Measurements from ENCODE around the gene KRT13. TPM values are rescaled to one million over a fixed set of nuclear protein-coding genes. Genes with fewer than 3 reads are reported as not detected.

The KRT13 gene
- total and polyA plus RNA-seq, 2 donors (not counting 3 experiments of a cell fraction or from before 2014, with no cell fraction given) = not detected

DNA sequence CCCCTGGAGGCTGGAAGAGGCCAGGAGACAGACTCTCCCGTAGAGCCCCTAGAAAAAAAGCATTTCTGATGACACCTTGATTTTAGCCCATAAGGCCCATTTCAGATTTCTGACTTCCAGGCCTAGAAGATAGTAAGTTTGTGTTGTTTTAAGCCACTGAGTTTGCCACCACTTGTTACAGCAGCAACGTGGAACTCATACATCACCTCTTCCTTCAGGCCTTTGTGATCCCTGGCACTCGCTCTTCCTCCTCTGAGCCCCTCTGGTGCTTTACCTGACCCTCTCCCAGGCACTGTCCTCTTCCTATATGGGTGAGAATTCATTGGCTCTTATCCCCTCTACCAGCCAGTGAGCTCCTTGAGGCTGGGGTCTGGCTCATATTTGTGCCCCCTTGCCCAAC is 41.4 kb upstream of the KRT13 start:
- no peak for FAIRE-seq
- Histone ChIP-seq H3K4me3 (replicated peaks in 1 of 3; ENCODE audit: insufficient read depth in 1 of 3, low read depth in 1 of 3, low read length in 3 of 3) (no peak overlapping the region), H3K36me3 (ENCODE audit: control insufficient read depth in 2 of 2, extremely low read depth in 1 of 2, insufficient read depth in 2 of 2, low read length in 2 of 2) (no peaks in the 10 kb centered on the region), H3K4me2 (ENCODE audit: insufficient read depth, low read length) (no peak overlapping the region), H3K4me1 (ENCODE audit: control insufficient read depth, extremely low read depth, insufficient read depth, low read length) (peaks cover 19% of the 10 kb centered on the region), H3K9ac (replicated peaks; ENCODE audit: extremely low read depth, insufficient read depth, low read length) (no peak overlapping the region), H2AFZ (ENCODE audit: low read depth, low read length) (no peak overlapping the region), H3K79me2 (ENCODE audit: control insufficient read depth, insufficient read depth, low read length) (no peaks in the 10 kb centered on the region), H3K27me3 (ENCODE audit: control insufficient read depth in 2 of 2, insufficient read depth in 2 of 2, low read length in 2 of 2) (no peaks in the 10 kb centered on the region), H3K9me3 (replicated peaks; ENCODE audit: control insufficient read depth, insufficient read depth, low read length) (no peaks in the 10 kb centered on the region), H3K9me1 (replicated peaks; ENCODE audit: control insufficient read depth, extremely low read depth, insufficient read depth, low read length) (no peaks in the 10 kb centered on the region), H3K27ac (ENCODE audit: insufficient read depth, low read depth, low read length) (no peak overlapping the region), H4K20me1 (replicated peaks; ENCODE audit: control insufficient read depth, extremely low read depth, insufficient read depth, low read length) (no peaks in the 10 kb centered on the region)
- DNase-seq (ENCODE audit: low read depth, low spot score) = no peak
- CTCF ChIA-PET = interaction anchor here (1.3 to 9.2 kb wide), 3 partner anchors 14 to 692 kb away, joined by 4 to 369 read pairs (median 25); no protein-coding TSS in a partner anchor
- dilution Hi-C loops (cut with MboI; ENCODE audit: extremely low pct_ligation_motif_present, low sequenced_read_pairs) = no loop called here
- TF ChIP-seq MYC (IDR thresholded peaks at IDR 0.05; ENCODE audit: low read depth, low read length) (no peak), POLR2AphosphoS5 (IDR thresholded peaks at IDR 0.05; ENCODE audit: insufficient read depth, low read depth, low read length) (no peak), GATA2 (IDR thresholded peaks at IDR 0.05; ENCODE audit: insufficient read depth, insufficient read length, low read depth, low read length) (no peak), POLR2A (IDR thresholded peaks at IDR 0.05; ENCODE audit: low read depth, low read length) (no peak), JUN (IDR thresholded peaks at IDR 0.05; ENCODE audit: borderline replicate concordance, insufficient read depth, insufficient read length, low read depth) (no peak), FOS (IDR thresholded peaks at IDR 0.05; ENCODE audit: borderline replicate concordance, insufficient read depth, low read length) (no peak), EZH2 (IDR thresholded peaks at IDR 0.05; ENCODE audit: borderline replicate concordance, low read depth, low read length, severe bottlenecking) (no peak)
- TF ChIP-seq, protein P1, sequence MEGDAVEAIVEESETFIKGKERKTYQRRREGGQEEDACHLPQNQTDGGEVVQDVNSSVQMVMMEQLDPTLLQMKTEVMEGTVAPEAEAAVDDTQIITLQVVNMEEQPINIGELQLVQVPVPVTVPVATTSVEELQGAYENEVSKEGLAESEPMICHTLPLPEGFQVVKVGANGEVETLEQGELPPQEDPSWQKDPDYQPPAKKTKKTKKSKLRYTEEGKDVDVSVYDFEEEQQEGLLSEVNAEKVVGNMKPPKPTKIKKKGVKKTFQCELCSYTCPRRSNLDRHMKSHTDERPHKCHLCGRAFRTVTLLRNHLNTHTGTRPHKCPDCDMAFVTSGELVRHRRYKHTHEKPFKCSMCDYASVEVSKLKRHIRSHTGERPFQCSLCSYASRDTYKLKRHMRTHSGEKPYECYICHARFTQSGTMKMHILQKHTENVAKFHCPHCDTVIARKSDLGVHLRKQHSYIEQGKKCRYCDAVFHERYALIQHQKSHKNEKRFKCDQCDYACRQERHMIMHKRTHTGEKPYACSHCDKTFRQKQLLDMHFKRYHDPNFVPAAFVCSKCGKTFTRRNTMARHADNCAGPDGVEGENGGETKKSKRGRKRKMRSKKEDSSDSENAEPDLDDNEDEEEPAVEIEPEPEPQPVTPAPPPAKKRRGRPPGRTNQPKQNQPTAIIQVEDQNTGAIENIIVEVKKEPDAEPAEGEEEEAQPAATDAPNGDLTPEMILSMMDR (IDR thresholded peaks at IDR 0.05; ENCODE audit: extremely low read depth in 1 of 2, insufficient read depth in 1 of 2, low read depth in 1 of 2, low read length in 2 of 2) = no peak
- TF ChIP-seq, protein P2, sequence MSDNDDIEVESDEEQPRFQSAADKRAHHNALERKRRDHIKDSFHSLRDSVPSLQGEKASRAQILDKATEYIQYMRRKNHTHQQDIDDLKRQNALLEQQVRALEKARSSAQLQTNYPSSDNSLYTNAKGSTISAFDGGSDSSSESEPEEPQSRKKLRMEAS (IDR thresholded peaks at IDR 0.05; ENCODE audit: insufficient read depth, insufficient read length) = no peak
- no TSS peak for BruUV-seq (replicated peaks)
- POLR2A ChIA-PET = interaction anchor here (2.2 kb wide), 1 partner anchor 26 kb away, joined by 6 read pairs; no protein-coding TSS in a partner anchor
- intact Hi-C loops (cut with micrococcal nuclease) = loop anchor here (5.0 kb wide), 1 partner anchor 745 kb away; no protein-coding TSS in a partner anchor
